NCI-H2196 treated with DMSO at 0.1 percent for 48 hours (cell line): ENCODE data around the gene IRF7.

ENCODE experiments used
- DNase-seq: peaks from one replicate; lab custom pipeline; 2025; ENCODE audit not compliant: unreplicated experiment; lab: John Stamatoyannopoulos, UW

Gene IRF7

GRCh38 chr11:565921-566509 lies 49.7 kb downstream of the IRF7 start:
- DNase-seq, result no peak

GRCh38 chr11:563812-564578 lies 51.8 kb downstream of the IRF7 start:
- DNase-seq, result no peak

- no peak for DNase-seq
Measured at GRCh38 chr11:563066-563811, 52.5 kb downstream of the IRF7 start.
